HepG2 (cell line): ENCODE results near the gene KIF22. TPM values are rescaled to one million over a fixed set of nuclear protein-coding genes. Genes with fewer than 3 reads are reported as not detected.
A peak's percentile ranks its signal among the peaks of the same experiment; 100 is the strongest.

Experiments used
- ATF2 ChIP-seq: sonication (generic); formaldehyde crosslinking; IDR thresholded peaks from 2 replicates; pipeline ENCODE4 v1.4.0; 2020; ENCODE audit warnings: missing genetic modification reagents
- DNMT1 ChIP-seq: sonication (generic); formaldehyde crosslinking; IDR thresholded peaks from 2 replicates; pipeline ENCODE4 v1.5.1; 2020; ENCODE audit warnings: mild to moderate bottlenecking, missing genetic modification reagents
- DR1 ChIP-seq: sonication (generic); formaldehyde crosslinking; IDR thresholded peaks from 2 replicates; pipeline ENCODE4 v1.8.0; 2021; ENCODE audit warnings: mild to moderate bottlenecking, missing genetic modification reagents, inconsistent platforms
- FOXM1 ChIP-seq: sonication (generic); formaldehyde crosslinking; IDR thresholded peaks from 2 replicates; pipeline ENCODE4 v1.5.0; 2020; ENCODE audit warnings: missing genetic modification reagents
- GLMP ChIP-seq: sonication (generic); formaldehyde crosslinking; IDR thresholded peaks from 2 replicates; pipeline ENCODE4 v1.9.0; 2021; ENCODE audit warnings: missing genetic modification reagents, mild to moderate bottlenecking, borderline replicate concordance
- GZF1 ChIP-seq: sonication (generic); formaldehyde crosslinking; IDR thresholded peaks from 2 replicates; pipeline ENCODE4 v1.5.1; 2020; ENCODE audit warnings: mild to moderate bottlenecking, missing genetic modification reagents
- HIVEP1 ChIP-seq: sonication (generic); formaldehyde crosslinking; IDR thresholded peaks from 2 replicates; pipeline ENCODE4 v1.4.0; 2020; ENCODE audit warnings: mild to moderate bottlenecking, missing genetic modification reagents
- JUND ChIP-seq: sonication (generic); formaldehyde crosslinking; IDR thresholded peaks from 2 replicates; pipeline ENCODE4 v1.8.0; 2022; ENCODE audit warnings: mild to moderate bottlenecking, missing genetic modification reagents
- NR1H2 ChIP-seq: sonication (generic); formaldehyde crosslinking; IDR thresholded peaks from 2 replicates; pipeline ENCODE4 v1.8.1; 2022; ENCODE audit warnings: low read depth, missing genetic modification reagents, borderline replicate concordance
- PCBP1 ChIP-seq: fragments of 200-400 bp; formaldehyde crosslinking; IDR thresholded peaks from 2 replicates; pipeline ENCODE4 v1.6.1; 2017; ENCODE audit warnings: mild to moderate bottlenecking, low read depth, low read length, borderline replicate concordance
- PLRG1 ChIP-seq: fragments of 450-650 bp; conservative IDR thresholded peaks from 2 replicates; pipeline ENCODE4 v1.6.1; 2016
- RFXAP ChIP-seq: sonication (generic); formaldehyde crosslinking; IDR thresholded peaks from 2 replicates; pipeline ENCODE4 v1.4.0; 2020; ENCODE audit warnings: missing genetic modification reagents, borderline replicate concordance
- SAP130 ChIP-seq: IDR thresholded peaks from 2 replicates; pipeline ENCODE4 v1.6.1; 2016; ENCODE audit warnings: low read depth
- SOX6 ChIP-seq, 2 experiments: fragments of 450-650 bp in 1 of 2; sonication (generic) in 1 of 2; formaldehyde crosslinking in 1 of 2; IDR thresholded peaks; 2 replicates each; pipeline versions ENCODE4 v1.4.0 to v1.6.1; 2017 to 2020; ENCODE audit warnings: antibody characterized with exemption in 1 of 2, mild to moderate bottlenecking in 1 of 2, missing genetic modification reagents in 1 of 2
- TFDP1 ChIP-seq: IDR thresholded peaks from 2 replicates; pipeline ENCODE4 v1.6.1; 2016; ENCODE audit warnings: missing compliant biosample characterization, missing genetic modification reagents, borderline replicate concordance
- ZNF281 ChIP-seq: sonication (generic); formaldehyde crosslinking; IDR thresholded peaks from 2 replicates; pipeline ENCODE4 v1.4.0; 2020; ENCODE audit warnings: missing genetic modification reagents, borderline replicate concordance
- ZNF329 ChIP-seq: sonication (generic); formaldehyde crosslinking; IDR thresholded peaks from 2 replicates; pipeline ENCODE4 v1.9.0; 2021; ENCODE audit warnings: low read depth, mild to moderate bottlenecking, missing genetic modification reagents
- ZNF367 ChIP-seq: sonication (generic); formaldehyde crosslinking; IDR thresholded peaks from 2 replicates; pipeline ENCODE4 v1.4.0; 2020; ENCODE audit warnings: missing genetic modification reagents, borderline replicate concordance
- ZNF44 ChIP-seq: sonication (generic); formaldehyde crosslinking; IDR thresholded peaks from 2 replicates; pipeline ENCODE4 v1.5.1; 2020; ENCODE audit warnings: mild to moderate bottlenecking, missing genetic modification reagents
- ZNF652 ChIP-seq: IDR thresholded peaks from 2 replicates; pipeline ENCODE4 v1.6.1; 2016; ENCODE audit warnings: low read depth, borderline replicate concordance
- ZNF770 ChIP-seq: sonication (generic); formaldehyde crosslinking; IDR thresholded peaks from 2 replicates; pipeline ENCODE4 v1.5.0; 2020; ENCODE audit warnings: mild to moderate bottlenecking, missing genetic modification reagents
- ZNF878 ChIP-seq: sonication (generic); formaldehyde crosslinking; IDR thresholded peaks from 2 replicates; pipeline ENCODE4 v1.8.1; 2023; ENCODE audit warnings: mild to moderate bottlenecking, missing genetic modification reagents, moderate library complexity
- polyA plus RNA-seq, 8 experiments: library from polyadenylated mRNA; depleted of rRNA in 3 of 8; stranded (reverse) in 7 of 8; unstranded in 1 of 8; fragments of >200 nt; fragmentation: Illumina TruSeq in 4 of 8; extraction: Trizol in 4 of 8; gene quantifications; 2 replicates each; pipeline versions ENCODE4 v1.2.1 to v1.2.3, GENCODE V29; 2011 to 2016; ENCODE audit warnings: low read depth in 4 of 8, missing spikeins in 1 of 8, mixed read lengths in 1 of 8; ENCODE audit not compliant: insufficient read depth in 1 of 8
- total RNA-seq, 5 experiments: library from RNA; depleted of rRNA; stranded (reverse); fragments of >200 nt; fragmentation: Illumina TruSeq; extraction: Trizol; gene quantifications; 2 replicates each; pipeline ENCODE4 v1.2.3, GENCODE V29; 2016; ENCODE audit warnings: low read depth in 1 of 5

Gene KIF22
- total and polyA plus RNA-seq, 2 of the 13 experiments (the other 11 are each of a cell fraction or from before 2014, with no cell fraction given), result 95.8 to 118 TPM

GRCh38 chr16:29757950-29758466, 32.5 kb upstream of the KIF22 start (continued):
- TF ChIP-seq TFDP1 (no peak), ZNF281 (no peak), FOXM1 (CRISPR knock-in tag) (no peak), GLMP (CRISPR knock-in tag) (no peak), NR1H2 (no peak), SAP130 (peak; percentile 34), SOX6 (IDR thresholded peaks at IDR 0.05) (no peak), SOX6 (CRISPR knock-in tag; IDR thresholded peaks at IDR 0.05) (peak; percentile 64), ZNF329 (0 out of 2 replicates have a peak, but pooled peaks have one; percentile 30), DR1 (CRISPR knock-in tag) (no peak), JUND (0 out of 2 replicates have a peak, but pooled peaks have one; percentile 11), ZNF878 (CRISPR knock-in tag) (peak; percentile 45; the same call in 1 of the 2 replicates), PLRG1 (no peak), ZNF770 (CRISPR knock-in tag) (peak; percentile 73; the same call in 1 of the 2 replicates), GZF1 (CRISPR knock-in tag) (no peak), ZNF44 (CRISPR knock-in tag) (no peak), ZNF367 (no peak), PCBP1 (no peak), RFXAP (peak; percentile 16; the same call in 1 of the 2 replicates), ZNF652 (CRISPR knock-in tag) (no peak), ATF2 (CRISPR knock-in tag) (peak; percentile 93), HIVEP1 (CRISPR knock-in tag) (0 out of 2 replicates have a peak, but pooled peaks have one; percentile 50), DNMT1 (CRISPR knock-in tag) (no peak)
